ENCODE data around the gene TSTD2.

TSTD2 gene

GRCh38 chr9:97666907-97667686, 33.9 kb upstream of the TSTD2 start:
- no peak for TF ChIP-seq CTCF (IDR thresholded peaks at IDR 0.05; ENCODE audit: borderline replicate concordance, insufficient read depth, low read depth, low read length)
- no peak overlapping the region for H3K4me3 ChIP-seq (ENCODE audit: low read depth, low read length)

- H3K4me3 ChIP-seq (ENCODE audit: low read depth, low read length) = no peak overlapping the region
- TF ChIP-seq CTCF (IDR thresholded peaks at IDR 0.05; ENCODE audit: borderline replicate concordance, insufficient read depth, low read depth, low read length) = no peak
Measured at GRCh38 chr9:97665742-97666141, 32.6 kb upstream of the TSTD2 start.

DNA sequence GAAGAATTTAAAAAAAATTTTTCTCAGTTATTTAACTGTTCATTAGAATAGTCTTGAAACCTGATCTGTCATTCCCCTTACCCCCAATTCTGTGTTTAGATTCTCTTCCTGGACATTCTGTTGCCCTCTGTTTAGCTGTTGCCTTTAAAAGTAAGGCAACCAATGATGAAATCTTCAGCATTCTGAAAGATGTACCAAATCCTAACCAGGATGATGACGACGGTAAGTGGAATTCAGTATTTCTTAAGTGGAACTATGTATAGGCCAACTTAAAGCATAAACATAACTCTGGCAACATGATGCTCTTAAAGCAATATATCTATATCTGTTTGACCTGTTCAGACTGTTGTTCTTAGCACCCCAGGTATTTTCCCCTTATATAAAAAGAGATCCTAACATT, 27.7 kb upstream of the TSTD2 start:
- no peak overlapping the region for H3K4me3 ChIP-seq (ENCODE audit: low read depth, low read length)
- no peak for TF ChIP-seq CTCF (IDR thresholded peaks at IDR 0.05; ENCODE audit: borderline replicate concordance, insufficient read depth, low read depth, low read length)

DNA sequence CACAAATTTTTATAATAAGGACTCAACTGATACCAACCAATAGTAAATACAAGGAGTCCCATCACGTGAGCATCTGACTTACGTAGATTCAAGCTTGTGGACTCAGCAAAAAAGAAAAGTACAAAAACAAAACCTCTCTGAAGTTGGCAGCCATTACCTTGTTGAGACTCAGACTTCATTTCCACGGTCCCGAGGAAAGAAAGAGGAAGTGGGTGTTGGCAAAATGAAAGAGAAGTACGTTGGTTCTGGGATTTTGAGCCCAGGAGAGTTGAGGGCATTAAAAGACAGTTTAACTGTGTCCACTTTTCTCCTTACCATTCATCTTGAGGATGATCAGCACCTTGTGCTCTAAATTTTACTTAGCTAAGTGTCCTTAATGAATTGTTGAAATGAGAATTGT, 27.2 kb upstream of the TSTD2 start:
- TF ChIP-seq CTCF (IDR thresholded peaks at IDR 0.05; ENCODE audit: borderline replicate concordance, insufficient read depth, low read depth, low read length) = no peak
- no peak overlapping the region for H3K4me3 ChIP-seq (ENCODE audit: low read depth, low read length)

- no peak for TF ChIP-seq CTCF (IDR thresholded peaks at IDR 0.05; ENCODE audit: borderline replicate concordance, insufficient read depth, low read depth, low read length)
- H3K4me3 ChIP-seq (ENCODE audit: low read depth, low read length) = no peak overlapping the region
Measured at GRCh38 chr9:97659771-97660170, 26.6 kb upstream of the TSTD2 start.

GRCh38 chr9:97658707-97659106, 25.5 kb upstream of the TSTD2 start:
- H3K4me3 ChIP-seq (ENCODE audit: low read depth, low read length) = no peak overlapping the region

More at GRCh38 chr9:97658707-97659106, 25.5 kb upstream of the TSTD2 start:
- no peak for TF ChIP-seq CTCF (IDR thresholded peaks at IDR 0.05; ENCODE audit: borderline replicate concordance, insufficient read depth, low read depth, low read length)
